GM19468 (cell line): ENCODE results near the gene JAGN1.
"Not testable (repeated sequence)": the region's sequence is repeated elsewhere in the genome, so short reads cannot be mapped to it uniquely, and the experiment has no call there.

Experiments used
- ATAC-seq: cut with Tn5 transposase; IDR thresholded peaks from one replicate; pipeline ENCODE4 v1.9.1; 2021; ENCODE audit warnings: mild to moderate bottlenecking, moderate library complexity, moderate number of reproducible peaks; ENCODE audit not compliant: unreplicated experiment; ENCODE audit errors: extremely low read depth

Gene JAGN1

DNA sequence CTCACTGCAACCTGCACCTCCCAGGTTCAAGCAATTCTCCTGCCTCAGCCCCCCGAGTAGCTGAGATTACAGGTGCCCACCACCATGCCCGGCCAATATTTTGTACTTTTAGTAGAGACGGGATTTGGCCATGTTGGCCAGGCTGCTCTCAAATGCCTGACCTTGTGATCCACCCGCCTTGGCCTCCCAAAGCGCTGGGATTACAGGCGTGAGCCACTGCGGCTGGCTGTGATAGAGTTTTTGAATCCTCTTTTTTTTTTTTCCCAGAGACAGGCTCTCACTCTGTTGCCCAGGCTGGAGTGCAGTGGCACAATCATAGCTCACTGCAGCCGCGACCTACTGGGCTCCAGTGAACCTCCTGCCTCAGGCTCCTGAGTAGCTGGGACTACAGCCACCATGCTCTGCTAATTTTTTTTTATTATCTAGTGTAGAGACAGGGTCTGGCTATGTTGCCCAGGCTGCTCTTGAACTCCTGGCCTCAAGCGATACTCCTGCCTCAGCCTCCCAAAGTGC, 25.2 kb upstream of the JAGN1 start:
- ATAC-seq: not testable (repeated sequence)

DNA sequence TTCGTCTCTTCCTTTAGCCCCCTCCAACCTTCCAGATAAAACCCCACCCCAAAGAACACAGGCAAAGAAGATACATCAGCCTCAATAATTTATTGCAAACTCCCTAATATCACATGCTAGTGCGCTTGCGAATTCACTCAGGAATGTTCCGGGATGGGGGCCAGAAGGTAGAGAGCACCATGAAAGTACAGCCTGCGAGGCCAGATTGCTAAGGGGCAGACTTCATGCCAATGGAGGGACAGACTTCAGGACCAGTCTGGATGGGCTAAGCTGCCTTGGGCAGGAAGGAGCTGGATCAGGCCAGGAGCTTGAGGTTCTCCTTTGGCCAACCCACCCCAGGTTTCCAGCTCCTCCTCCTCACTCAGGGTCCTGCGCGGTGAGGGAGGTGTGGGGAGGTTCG, 23.8 kb upstream of the JAGN1 start:
- no peak for ATAC-seq

DNA sequence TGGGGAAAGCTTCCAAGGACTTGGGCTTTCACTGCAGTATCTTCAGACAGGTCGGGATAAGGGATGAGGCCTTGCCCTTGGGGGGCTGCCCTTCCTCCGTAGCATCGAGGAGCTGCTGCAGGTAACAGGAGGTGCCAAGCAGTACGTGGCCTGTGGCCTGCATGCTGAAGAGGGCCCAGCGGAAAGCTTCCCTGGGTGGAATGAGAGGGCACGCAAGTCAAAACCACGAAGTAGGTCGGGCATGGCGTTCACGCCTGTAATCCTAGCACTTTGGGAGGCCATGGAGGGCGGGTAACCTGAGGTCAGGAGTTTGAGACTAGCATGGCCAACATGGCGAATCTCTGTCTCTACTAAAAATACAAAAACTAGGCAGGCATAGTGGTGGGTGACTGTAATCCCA, 23.3 kb upstream of the JAGN1 start:
- ATAC-seq: no peak

DNA sequence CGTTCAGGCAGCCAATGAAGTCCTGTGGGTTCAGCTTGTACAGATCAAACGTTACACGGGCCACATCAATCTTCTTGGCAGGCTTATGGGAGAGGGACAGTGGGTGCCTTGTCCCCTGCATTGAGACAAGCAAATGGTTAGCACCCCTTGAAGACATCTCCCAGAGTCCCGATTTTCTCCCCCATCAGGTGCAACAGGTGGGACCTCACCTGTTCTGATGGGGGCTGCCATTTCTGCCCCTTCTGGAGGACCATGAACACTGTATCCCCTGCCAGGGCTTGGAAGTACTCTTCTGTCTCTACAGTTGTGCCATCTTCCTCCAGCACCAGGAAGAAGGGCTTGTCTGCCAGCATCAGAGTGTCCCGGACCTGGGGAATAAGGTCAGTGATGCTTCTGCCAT, 20.5 kb upstream of the JAGN1 start:
- no peak for ATAC-seq

DNA sequence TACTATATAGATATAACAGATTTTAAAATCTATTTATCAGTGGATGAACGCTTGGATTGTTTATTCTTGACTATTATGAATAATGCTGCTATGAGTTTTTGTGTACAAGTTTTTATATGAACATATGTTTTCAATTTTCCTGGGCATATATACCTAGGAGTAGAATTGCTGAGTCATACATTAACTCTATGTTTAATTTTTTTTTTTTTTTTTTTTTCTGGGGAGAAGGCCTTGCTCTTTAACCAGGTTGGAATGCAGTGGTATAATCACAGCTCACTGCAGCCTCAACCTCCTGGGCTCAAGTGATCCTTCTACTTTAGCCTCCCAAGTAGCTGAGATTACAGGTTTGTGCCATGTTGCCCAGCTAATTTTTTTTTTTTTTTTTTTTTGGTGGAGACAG, 19.4 kb upstream of the JAGN1 start:
- no peak for ATAC-seq

DNA sequence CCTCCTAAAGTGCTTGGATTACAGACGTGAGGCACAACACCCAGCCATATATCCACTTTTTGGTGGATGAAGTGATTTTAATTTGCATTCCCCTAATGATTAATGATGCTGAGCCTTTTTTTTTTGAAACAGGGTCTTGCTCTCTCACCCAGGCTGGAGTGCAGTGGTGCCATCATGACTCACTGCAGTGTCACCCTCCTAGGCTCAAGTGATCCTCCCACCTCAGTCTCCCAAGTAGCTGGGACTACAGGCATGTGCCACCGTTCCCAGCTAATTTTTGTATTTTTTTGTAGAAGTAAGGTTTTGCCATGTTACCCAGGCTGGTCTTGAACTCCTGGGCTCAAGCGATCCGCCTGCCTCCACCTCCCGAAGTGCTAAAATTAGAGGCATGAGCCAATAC, 18.3 kb upstream of the JAGN1 start:
- not testable (repeated sequence) for ATAC-seq

DNA sequence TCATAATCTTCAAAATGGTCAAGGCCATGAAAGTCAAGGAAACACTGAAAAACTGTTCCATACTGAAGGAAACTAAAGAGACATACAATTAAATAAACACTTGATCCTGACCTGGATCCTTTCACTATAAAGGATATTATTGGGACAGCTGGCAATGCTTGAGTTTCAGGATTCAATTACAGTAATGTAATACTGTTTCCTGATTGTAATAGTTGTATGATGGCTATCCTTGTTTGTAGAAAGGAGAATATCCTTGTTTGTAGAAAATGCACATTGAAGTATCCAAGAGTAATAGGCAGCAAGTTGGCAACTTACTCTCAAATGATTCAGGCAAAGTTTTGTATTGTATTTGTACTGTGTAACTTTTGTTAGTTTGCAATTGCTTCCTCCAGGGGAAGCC, 15.0 kb upstream of the JAGN1 start:
- ATAC-seq: no peak

DNA sequence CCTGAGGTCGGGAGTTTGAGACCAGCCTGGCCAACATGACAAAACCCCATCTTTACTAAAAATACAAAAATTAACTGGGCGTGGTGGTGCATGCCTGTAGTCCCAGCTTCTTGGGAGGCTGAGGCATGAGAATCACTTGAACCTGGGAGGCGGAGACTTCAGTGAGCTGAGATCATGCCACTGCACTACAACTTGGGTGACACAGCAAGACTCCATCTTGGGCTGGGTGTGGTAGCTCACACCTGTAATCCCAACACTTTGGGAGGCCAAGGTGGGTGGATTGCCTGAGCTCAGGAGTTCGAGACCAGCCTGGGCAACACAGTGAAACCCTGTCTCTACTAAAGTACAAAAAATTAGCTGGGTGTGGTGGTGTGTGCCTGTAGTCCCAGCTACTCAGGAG, 14.2 kb upstream of the JAGN1 start:
- not testable (repeated sequence) for ATAC-seq

DNA sequence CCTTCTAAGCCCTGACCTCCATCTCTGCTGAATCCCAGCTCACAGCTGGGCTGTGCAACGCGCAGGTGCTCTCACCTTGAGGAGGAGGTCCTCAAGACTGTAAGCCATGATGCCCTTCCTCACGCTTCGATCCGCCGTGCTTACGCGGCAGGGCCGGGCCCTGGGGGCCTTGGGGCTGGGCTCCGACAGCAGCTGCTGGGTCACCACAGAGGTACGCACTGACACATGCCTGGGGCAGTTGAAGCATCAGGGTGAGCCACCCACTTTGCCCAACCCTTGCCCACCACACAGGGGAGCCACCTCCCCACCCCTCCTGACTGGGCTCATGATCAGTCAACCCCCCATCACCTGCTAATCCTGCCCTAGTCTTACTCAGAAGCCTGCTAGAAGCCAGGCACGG, 13.4 kb upstream of the JAGN1 start:
- no peak for ATAC-seq

DNA sequence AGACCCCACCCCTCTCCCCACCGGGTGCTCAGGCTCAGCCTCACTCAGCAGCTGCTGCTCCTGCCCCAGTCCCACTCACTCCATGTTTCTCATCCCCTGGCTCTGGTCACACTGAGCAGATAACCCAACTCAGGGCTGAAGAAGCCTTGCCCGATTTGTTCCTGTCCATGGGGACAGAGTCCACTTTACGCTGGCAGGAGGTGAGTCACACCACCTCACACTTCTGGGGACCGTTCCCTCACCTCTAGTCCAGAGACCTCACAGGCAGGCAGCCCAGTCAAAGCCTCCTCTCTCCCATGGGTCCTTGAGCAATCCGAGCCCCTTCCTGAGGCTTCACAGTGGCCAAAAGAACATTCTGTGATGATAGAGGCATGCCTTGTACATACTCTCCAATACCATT, 11.7 kb upstream of the JAGN1 start:
- no peak for ATAC-seq

DNA sequence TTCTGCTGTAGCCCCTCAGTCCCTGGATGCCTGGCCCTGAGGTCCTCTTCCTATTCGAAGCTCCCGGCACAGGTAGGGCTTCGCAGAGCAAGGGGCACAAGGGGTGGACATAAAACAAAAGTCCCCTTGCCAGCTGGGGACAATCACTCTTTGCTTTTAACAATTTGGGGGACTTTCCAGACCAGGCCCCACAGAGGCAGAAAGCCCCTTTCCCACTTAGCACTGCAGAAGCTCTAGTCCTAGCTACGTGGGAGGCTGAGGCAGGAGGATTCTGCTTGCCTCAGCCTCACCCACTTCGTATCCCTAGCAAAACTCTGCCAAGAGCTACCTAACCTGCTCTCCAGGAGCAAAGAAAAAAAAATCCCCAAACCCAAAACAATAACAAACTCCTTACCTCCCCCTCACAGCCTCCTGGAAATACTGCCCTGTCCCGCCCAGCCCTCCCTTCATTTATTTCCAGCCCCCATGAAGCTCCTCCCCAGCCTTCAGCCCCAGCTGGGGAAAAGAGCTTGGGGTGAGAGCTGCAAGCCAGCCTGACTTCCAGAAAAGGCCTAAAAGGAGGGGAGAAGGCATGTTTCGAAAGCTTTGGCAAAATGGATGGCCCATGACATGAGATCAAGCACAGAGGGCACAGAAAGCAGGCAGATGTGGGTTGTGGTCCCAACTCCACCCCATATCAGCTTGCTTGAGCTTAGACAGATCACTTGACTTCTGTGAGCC, 10.4 kb upstream of the JAGN1 start, which contains the start of gene CIDEC:
CIDEC (minus strand) TSS at position 424 of the 720 bp plus-strand sequence. CDS start 1,767 bp downstream, outside the sequence.
- ATAC-seq: no peak

DNA sequence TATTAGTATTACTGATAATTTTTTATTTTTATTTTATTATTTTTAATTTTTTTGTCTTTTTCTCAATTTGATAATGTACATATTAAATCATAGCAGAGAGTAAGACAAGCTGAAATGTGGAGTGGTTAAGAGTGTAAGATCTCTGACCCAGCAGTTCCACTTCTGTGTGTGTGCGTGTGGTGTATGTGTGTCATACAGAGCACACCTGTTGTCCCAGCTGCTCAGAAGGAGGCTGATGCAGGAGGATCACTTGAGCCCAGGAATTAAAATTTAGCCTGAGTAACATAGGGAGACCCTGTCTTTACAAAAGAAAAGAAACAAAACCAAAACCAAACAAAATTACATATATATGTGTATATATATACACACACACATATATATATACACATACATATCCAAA, 9.0 kb upstream of the JAGN1 start:
- ATAC-seq: no peak

DNA sequence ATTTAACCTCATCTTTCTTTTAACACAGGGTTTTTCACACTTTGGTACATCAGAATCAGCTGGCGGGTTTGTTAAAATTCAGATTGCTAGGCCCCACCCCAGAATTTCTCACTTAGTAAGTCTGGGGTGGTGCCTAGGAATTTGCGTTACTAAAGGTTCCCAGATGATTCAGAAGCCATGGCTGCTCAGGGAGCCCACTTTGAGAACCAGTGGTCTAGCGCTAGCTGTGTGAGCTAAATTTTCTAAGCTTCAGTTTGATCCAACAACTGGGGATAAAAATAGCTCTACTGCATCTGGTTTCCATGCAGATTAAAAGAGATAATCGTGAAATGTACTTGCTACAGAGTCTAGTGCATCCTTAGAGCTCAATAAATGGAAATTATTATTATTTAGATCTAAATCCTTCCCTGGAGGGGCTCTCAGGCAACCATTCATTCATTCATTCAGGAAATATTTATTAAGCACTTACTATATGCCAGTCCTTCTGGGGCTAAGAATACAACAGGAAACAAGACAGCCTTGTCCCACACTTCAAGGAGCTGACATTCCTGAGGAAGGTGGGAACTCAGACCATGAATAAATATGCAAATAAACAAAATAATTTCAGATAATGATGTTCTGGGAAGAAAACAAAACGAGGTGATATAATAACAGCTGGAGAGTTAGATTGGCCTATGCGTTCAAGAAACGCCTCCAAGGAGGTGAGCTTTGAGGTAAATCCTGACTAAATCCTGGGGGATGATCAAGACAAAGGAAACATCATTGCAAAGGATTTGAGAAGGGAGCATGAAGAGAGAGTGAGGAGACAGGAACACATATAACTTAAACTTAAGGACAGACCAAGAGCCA, 6.5 kb upstream of the JAGN1 start:
- no peak for ATAC-seq

DNA sequence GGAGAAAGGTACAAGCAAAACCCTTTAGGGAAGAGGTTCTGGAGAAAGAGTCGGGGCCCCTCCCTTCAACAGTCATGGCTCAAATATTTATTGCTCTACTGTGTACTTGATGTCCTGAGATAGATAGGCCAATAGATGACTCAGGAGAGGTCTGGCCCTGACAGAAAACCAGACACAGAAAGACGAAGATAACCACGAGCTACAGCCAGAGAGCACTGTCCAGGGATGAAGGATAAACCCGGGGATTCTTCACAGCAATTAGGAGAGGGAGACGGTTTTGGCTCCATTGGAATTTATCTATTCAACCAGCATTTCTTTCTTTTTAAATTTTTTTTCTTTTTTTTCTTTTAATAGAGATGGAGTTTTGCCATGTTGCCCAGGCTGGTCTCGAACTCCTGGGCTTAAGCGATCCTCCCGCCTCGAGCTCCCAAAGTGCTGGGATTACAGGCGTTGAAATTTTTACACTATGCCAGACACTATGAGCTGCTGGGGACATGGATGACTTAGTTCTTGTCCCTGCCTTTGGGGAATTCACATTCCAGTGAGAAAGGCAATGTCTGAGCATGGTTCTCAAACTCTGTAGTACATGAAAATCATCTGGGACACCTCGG, 5.8 kb upstream of the JAGN1 start:
- no peak for ATAC-seq

DNA sequence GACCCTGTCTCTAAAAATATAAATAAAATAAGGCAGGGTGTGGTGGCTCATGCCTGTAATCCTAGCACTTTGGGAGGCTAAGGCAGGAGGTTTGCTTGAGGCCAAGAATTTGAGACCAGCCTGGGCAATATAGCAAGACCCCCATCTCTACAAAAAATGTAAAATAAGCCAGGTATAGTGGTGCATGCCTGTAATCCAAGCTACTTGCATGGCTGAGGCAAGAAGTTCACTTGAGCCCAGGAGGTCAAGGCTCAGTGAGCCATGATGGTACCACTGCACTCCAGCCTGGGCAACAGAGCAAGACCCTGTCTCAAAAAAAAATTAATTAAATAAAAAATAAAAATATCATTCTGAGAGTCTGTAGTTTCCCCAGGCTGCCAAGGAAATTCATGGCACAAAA, 4.1 kb upstream of the JAGN1 start:
- ATAC-seq: no peak

DNA sequence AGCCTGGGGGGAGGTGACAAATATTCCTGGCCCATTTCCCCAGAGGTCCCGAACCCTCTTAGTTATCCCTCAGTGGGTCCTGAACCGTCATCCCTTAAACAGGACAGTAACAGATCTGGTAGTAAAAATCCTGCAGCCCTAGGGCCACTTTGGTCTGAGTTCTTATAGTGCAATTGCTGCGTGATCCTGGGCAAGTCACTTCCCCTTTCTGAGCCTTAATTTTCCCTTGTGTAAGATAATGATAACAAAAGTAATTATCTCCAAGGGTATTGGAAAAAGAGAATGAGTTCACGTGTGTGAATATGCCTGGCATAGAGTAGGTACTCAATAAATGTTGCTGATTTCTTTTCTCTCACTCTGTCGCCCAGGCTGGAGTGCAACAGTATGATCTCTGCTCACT, 2.9 kb upstream of the JAGN1 start:
- no peak for ATAC-seq

DNA sequence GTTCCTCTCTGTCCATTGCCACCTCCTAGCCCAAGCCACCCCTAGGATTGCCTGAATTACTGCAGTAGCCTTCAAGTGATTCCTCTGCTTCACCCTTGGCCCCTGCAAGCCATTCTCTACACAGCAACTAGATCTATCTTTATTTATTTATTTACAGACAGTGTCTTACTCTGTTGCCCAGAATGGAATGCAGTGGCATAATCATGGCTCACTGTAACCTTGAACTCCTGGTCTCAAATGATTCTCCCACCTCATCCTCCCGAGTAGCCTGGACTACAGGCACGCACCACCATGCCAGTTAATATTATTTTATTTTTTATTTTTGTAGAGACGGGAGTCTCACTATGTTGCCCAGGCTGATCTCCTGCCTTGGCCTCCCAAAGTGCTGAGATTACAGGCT, 1.9 kb upstream of the JAGN1 start:
- ATAC-seq: no peak

DNA sequence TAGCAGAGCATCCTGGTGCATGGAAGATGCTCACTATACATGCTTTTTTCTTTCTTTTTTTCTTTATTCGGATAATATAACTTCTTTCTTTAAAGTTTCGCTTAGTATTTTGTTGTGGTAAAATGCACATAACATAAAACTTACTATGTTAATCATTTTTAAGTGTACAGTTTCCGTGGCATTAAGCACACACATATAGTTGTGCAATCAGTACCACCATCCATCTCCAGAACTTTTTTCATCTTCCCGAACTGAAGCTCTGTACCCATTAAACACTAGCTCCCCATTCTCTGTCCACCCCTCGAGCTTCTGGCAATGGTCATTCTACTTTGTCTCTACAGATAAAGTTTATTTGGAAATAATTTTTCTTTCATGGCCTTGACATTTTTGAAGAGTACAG, 1.0 kb upstream of the JAGN1 start:
- no peak for ATAC-seq

DNA sequence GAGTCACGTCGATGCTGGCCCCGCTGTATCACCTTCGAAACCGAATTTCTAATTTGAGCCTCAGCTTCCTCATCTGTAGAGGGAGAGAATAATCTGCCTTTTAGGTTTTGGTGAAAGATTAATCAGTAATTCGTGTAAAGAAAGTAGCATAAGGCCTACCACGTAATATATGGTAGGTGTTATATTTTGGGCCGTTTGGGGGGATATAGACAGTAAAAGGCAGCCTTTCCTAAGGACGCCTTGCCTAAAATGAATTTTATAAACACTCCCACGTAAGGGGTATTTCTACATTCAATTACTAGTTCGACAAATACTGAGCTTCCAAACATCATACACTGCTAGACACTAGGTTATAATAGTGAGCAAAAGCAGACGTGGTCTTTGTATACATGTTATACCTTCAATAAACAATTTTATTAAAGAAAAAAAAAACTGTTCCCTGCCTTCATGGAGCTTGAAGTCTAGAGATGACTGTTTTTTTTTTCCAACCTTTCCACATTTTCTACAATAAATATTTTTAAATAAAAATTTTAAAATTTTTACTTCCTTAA, 737 bp downstream of the JAGN1 start:
- ATAC-seq: no peak

DNA sequence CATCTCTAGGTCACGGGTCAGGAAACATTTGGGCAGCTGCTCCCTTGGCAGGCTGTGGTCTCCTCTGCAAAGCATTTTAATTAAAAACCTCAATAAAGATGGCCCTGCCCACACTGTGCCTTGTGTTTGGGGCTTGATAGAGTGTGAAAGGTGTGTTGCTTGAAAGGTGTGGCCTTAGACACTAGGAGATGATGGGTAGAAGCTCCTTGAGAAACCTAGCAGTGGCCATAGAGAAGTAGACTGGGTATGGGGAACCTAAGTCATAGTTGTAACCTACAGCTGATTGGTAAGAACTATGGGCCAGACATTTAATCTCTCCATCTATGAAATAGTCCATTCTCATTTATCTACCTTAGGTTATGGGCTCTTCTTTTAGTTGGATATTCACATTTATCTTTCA, 3.3 kb downstream of the JAGN1 start:
- no peak for ATAC-seq

DNA sequence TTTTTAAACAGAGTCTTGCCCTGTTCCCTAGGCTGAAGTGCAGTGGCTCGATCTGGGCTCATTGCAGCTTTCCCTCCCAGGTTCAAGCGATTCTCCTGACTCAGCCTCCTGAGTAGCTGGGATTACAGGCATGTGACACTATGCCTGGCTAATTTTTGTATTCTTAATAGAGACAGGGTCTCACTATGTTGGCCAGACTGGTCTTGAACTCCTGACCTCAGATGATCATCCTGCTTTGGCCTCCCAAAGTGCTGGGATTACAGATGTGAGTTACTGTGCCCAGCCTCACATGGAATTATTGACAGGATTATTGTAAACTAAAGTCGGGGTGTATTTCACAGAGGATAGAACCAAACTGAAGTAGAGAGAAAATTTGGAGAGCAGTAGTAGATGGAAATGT, 5.3 kb downstream of the JAGN1 start:
- not testable (repeated sequence) for ATAC-seq
